HEK293 (cell line): ENCODE data around the gene DNAJC17.

ENCODE experiments used
- CTCF ChIA-PET: fragments of 350-600 bp; formaldehyde crosslinking; extraction: SDS; loops from one replicate; lab custom pipeline; 2021; ENCODE audit warnings: antibody characterized with exemption; lab: Yijun Ruan, JAX
- POLR2A ChIA-PET: fragments of 300-600 bp; formaldehyde crosslinking; extraction: SDS; loops from one replicate; lab custom pipeline; 2020; ENCODE audit warnings: antibody characterized with exemption, inconsistent platforms; lab: Yijun Ruan, JAX
- H3K27ac ChIP-seq: fragments of 200-500 bp; sonication (Bioruptor generic); 2 replicates; pipeline ENCODE4 v1.5.1; 2014; ENCODE audit warnings: low read depth, low read length, control low read depth, inconsistent platforms; ENCODE audit errors: extremely low read depth
- H3K36me3 ChIP-seq, 2 experiments: fragments of 200-500 bp in 1 of 2; sonication (Bioruptor generic) in 1 of 2; 1 replicate in 1 of 2; 2 replicates in 1 of 2; pipeline ENCODE4 v1.5.1; 2014 to 2017; ENCODE audit warnings: inconsistent platforms in 2 of 2, low read length in 2 of 2; ENCODE audit not compliant: control insufficient read depth in 2 of 2, insufficient read depth in 1 of 2
- H3K4me1 ChIP-seq: fragments of 200-500 bp; sonication (Bioruptor generic); 2 replicates; pipeline ENCODE4 v1.5.1; 2014; ENCODE audit warnings: mild to moderate bottlenecking, low read length, inconsistent platforms; ENCODE audit not compliant: control insufficient read depth, insufficient read depth
- H3K4me3 ChIP-seq: 2 replicates; pipeline ENCODE4 v1.5.1; 2011; ENCODE audit warnings: low read depth, mild to moderate bottlenecking, control low read depth, low read length, moderate library complexity
- H3K9me3 ChIP-seq: fragments of 200-500 bp; sonication (Bioruptor generic); 2 replicates; pipeline ENCODE4 v1.5.1; 2014; ENCODE audit warnings: low read depth, low read length, inconsistent platforms; ENCODE audit not compliant: control insufficient read depth, insufficient read depth
- ZNF133 ChIP-seq: fragments of 450-650 bp; formaldehyde crosslinking; IDR thresholded peaks from 2 replicates; pipeline ENCODE4 v1.5.1; 2016; ENCODE audit warnings: missing biosample characterization, missing genetic modification characterization
- ZNF214 ChIP-seq: fragments of 450-650 bp; formaldehyde crosslinking; IDR thresholded peaks from 2 replicates; pipeline ENCODE4 v1.5.1; 2017; ENCODE audit warnings: missing biosample characterization, mild to moderate bottlenecking, missing genetic modification characterization, borderline replicate concordance
- ZNF266 ChIP-seq: fragments of 450-650 bp; formaldehyde crosslinking; IDR thresholded peaks from 2 replicates; pipeline ENCODE4 v1.5.1; 2016; ENCODE audit warnings: missing biosample characterization, missing genetic modification characterization, low read depth
- ZNF292 ChIP-seq: fragments of 450-650 bp; formaldehyde crosslinking; IDR thresholded peaks from 2 replicates; pipeline ENCODE4 v1.5.1; 2016; ENCODE audit warnings: low read depth, missing biosample characterization, missing genetic modification characterization, borderline replicate concordance
- ZNF324 ChIP-seq: fragments of 450-650 bp; formaldehyde crosslinking; IDR thresholded peaks from 2 replicates; pipeline ENCODE4 v1.5.1; 2016; ENCODE audit warnings: missing biosample characterization, missing genetic modification characterization
- ZNF785 ChIP-seq: fragments of 450-650 bp; formaldehyde crosslinking; IDR thresholded peaks from 2 replicates; pipeline ENCODE4 v1.5.1; 2016; ENCODE audit warnings: missing biosample characterization, missing genetic modification characterization
- TF ChIP-seq, protein P1 (sequence below): fragments of 450-650 bp; formaldehyde crosslinking; IDR thresholded peaks from 2 replicates; pipeline ENCODE4 v1.5.1; 2017; ENCODE audit warnings: missing biosample characterization, missing genetic modification characterization
- TF ChIP-seq, protein P2 (sequence below): fragments of 450-650 bp; formaldehyde crosslinking; IDR thresholded peaks from 2 replicates; pipeline ENCODE4 v1.5.1; 2016; ENCODE audit warnings: missing biosample characterization, missing genetic modification characterization
- TF ChIP-seq, protein P3 (sequence below): fragments of 450-650 bp; formaldehyde crosslinking; IDR thresholded peaks from 2 replicates; pipeline ENCODE4 v1.5.1; 2016; ENCODE audit warnings: missing biosample characterization, missing genetic modification characterization

The DNAJC17 gene

DNA sequence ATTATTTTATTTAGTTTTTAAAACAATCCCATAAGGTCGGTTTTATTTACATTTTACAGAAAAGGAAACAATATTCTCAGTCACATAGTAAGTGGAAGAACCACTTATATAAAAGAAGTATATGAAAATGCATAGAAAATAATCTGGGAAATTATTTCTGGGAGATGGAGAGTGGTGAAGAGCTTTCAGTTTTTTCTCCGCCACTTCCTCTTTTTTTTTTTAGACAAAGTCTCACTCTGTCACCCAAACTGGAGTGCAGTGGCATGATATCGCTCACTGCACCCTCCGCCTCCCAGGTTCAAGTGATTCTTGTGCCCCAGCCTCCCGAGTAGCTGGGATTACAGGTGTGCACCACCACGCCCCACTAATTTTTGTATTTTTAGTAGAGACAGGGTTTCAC lies 91.1 kb downstream of the DNAJC17 start:
- ChIA-PET CTCF (interaction anchor here (0.7 kb wide), 1 partner anchor 24 kb away, joined by 4 read pairs; no protein-coding TSS in a partner anchor), POLR2A (no interaction called here)
- Histone ChIP-seq H3K4me1 (no peaks in the 10 kb centered on the region), H3K36me3 (peaks cover 19 to 47% of the 10 kb centered on the region in 2 experiments; a peak in 2 of 3 replicates), H3K9me3 (no peaks in the 10 kb centered on the region), H3K27ac (no peak overlapping the region), H3K4me3 (no peak overlapping the region)
- TF ChIP-seq ZNF324 (tag by site-specific recombination) (no peak), ZNF292 (tag by site-specific recombination) (no peak), ZNF266 (tag by site-specific recombination) (no peak), ZNF214 (no peak), ZNF133 (no peak), ZNF785 (no peak)
- TF ChIP-seq, protein P1, sequence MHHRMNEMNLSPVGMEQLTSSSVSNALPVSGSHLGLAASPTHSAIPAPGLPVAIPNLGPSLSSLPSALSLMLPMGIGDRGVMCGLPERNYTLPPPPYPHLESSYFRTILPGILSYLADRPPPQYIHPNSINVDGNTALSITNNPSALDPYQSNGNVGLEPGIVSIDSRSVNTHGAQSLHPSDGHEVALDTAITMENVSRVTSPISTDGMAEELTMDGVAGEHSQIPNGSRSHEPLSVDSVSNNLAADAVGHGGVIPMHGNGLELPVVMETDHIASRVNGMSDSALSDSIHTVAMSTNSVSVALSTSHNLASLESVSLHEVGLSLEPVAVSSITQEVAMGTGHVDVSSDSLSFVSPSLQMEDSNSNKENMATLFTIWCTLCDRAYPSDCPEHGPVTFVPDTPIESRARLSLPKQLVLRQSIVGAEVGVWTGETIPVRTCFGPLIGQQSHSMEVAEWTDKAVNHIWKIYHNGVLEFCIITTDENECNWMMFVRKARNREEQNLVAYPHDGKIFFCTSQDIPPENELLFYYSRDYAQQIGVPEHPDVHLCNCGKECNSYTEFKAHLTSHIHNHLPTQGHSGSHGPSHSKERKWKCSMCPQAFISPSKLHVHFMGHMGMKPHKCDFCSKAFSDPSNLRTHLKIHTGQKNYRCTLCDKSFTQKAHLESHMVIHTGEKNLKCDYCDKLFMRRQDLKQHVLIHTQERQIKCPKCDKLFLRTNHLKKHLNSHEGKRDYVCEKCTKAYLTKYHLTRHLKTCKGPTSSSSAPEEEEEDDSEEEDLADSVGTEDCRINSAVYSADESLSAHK (tag by site-specific recombination): no peak
- TF ChIP-seq, protein P2, sequence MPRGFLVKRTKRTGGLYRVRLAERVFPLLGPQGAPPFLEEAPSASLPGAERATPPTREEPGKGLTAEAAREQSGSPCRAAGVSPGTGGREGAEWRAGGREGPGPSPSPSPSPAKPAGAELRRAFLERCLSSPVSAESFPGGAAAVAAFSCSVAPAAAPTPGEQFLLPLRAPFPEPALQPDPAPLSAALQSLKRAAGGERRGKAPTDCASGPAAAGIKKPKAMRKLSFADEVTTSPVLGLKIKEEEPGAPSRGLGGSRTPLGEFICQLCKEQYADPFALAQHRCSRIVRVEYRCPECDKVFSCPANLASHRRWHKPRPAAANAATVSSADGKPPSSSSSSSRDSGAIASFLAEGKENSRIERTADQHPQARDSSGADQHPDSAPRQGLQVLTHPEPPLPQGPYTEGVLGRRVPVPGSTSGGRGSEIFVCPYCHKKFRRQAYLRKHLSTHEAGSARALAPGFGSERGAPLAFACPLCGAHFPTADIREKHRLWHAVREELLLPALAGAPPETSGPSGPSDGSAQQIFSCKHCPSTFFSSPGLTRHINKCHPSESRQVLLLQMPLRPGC (tag by site-specific recombination): no peak
- TF ChIP-seq, protein P3, sequence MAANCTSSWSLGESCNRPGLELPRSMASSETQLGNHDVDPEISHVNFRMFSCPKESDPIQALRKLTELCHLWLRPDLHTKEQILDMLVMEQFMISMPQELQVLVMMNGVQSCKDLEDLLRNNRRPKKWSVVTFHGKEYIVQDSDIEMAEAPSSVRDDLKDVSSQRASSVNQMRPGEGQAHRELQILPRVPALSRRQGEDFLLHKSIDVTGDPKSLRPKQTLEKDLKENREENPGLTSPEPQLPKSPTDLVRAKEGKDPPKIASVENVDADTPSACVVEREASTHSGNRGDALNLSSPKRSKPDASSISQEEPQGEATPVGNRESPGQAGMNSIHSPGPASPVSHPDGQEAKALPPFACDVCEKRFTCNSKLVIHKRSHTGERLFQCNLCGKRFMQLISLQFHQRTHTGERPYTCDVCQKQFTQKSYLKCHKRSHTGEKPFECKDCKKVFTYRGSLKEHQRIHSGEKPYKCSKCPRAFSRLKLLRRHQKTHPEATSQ (tag by site-specific recombination): no peak
